ENCODE results near the gene KCNAB2.
A peak's percentile ranks its signal among the peaks of the same experiment; 100 is the strongest.
"Not testable (repeated sequence)": the region's sequence is repeated elsewhere in the genome, so short reads cannot be mapped to it uniquely, and the experiment has no call there.

The KCNAB2 gene

GRCh38 chr1:6010554-6010953 is 35.1 kb upstream of the KCNAB2 start:
- no peak for DNase-seq (ENCODE audit: low read depth)

GRCh38 chr1:6011161-6011945 is 34.3 kb upstream of the KCNAB2 start:
- DNase-seq (ENCODE audit: low read depth) = no peak

- DNase-seq (ENCODE audit: low read depth) = no peak
Measured at GRCh38 chr1:6011946-6012258, 33.8 kb upstream of the KCNAB2 start.

GRCh38 chr1:6012529-6013318 is 33.0 kb upstream of the KCNAB2 start:
- DNase-seq (ENCODE audit: low read depth) = no peak

- no peak for DNase-seq (ENCODE audit: low read depth)
Measured at GRCh38 chr1:6013491-6013890, 32.2 kb upstream of the KCNAB2 start.

GRCh38 chr1:6014130-6014999 is 31.3 kb upstream of the KCNAB2 start:
- no peak for DNase-seq (ENCODE audit: low read depth)

GRCh38 chr1:6016191-6016865 is 29.4 kb upstream of the KCNAB2 start:
- no peak for DNase-seq (ENCODE audit: low read depth)

GRCh38 chr1:6017654-6018053 is 28.0 kb upstream of the KCNAB2 start:
- DNase-seq (ENCODE audit: low read depth) = not testable (repeated sequence)

- DNase-seq (ENCODE audit: low read depth) = no peak
Measured at GRCh38 chr1:6019166-6019845, 26.4 kb upstream of the KCNAB2 start.

- no peak for DNase-seq (ENCODE audit: low read depth)
Measured at GRCh38 chr1:6022193-6022592, 23.5 kb upstream of the KCNAB2 start.

GRCh38 chr1:6023346-6023745 is 22.3 kb upstream of the KCNAB2 start:
- no peak for DNase-seq (ENCODE audit: low read depth)

- no peak for DNase-seq (ENCODE audit: low read depth)
Measured at GRCh38 chr1:6024376-6024775, 21.3 kb upstream of the KCNAB2 start.

GRCh38 chr1:6025269-6026094 is 20.2 kb upstream of the KCNAB2 start:
- DNase-seq (ENCODE audit: low read depth) = no peak

- peak; percentile 83 for DNase-seq (ENCODE audit: low read depth)
Measured at GRCh38 chr1:6026095-6026809, 19.4 kb upstream of the KCNAB2 start.

GRCh38 chr1:6027591-6027990 is 18.1 kb upstream of the KCNAB2 start:
- no peak for DNase-seq (ENCODE audit: low read depth)

- DNase-seq (ENCODE audit: low read depth) = peak; percentile 17
Measured at GRCh38 chr1:6028042-6028850, 17.4 kb upstream of the KCNAB2 start.

- DNase-seq (ENCODE audit: low read depth) = no peak
Measured at GRCh38 chr1:6029351-6029750, 16.3 kb upstream of the KCNAB2 start.

- DNase-seq (ENCODE audit: low read depth) = no peak
Measured at GRCh38 chr1:6030132-6030531, 15.6 kb upstream of the KCNAB2 start.
